Effector CD4-positive, alpha-beta T cell (primary cell): Measurements from ENCODE around the gene PLXNA2.

Experiments used
- DNase-seq: peaks from one replicate; pipeline ENCODE4 v3.0.0-alpha.2; 2020

The PLXNA2 gene

GRCh38 chr1:208007938-208008342 is 236.2 kb downstream of the PLXNA2 start:
- no peak for DNase-seq

- no peak for DNase-seq
These were observed 236.8 kb downstream of the PLXNA2 start for GRCh38 chr1:208007319-208007937.

GRCh38 chr1:208006258-208006920 is 237.8 kb downstream of the PLXNA2 start:
- DNase-seq, result no peak

GRCh38 chr1:208004851-208005250 is 239.3 kb downstream of the PLXNA2 start:
- no peak for DNase-seq

GRCh38 chr1:208003241-208003640 is 240.9 kb downstream of the PLXNA2 start:
- no peak for DNase-seq

GRCh38 chr1:208002672-208003071 is 241.5 kb downstream of the PLXNA2 start:
- no peak for DNase-seq

GRCh38 chr1:208002078-208002477 is 242.1 kb downstream of the PLXNA2 start:
- DNase-seq, result no peak

- no peak for DNase-seq
These were observed 243.7 kb downstream of the PLXNA2 start for GRCh38 chr1:208000504-208000903.

GRCh38 chr1:207999972-208000371 is 244.2 kb downstream of the PLXNA2 start:
- DNase-seq, result no peak

- DNase-seq, result no peak
These were observed 244.8 kb downstream of the PLXNA2 start for GRCh38 chr1:207999274-207999915.

GRCh38 chr1:207998691-207999090 is 245.5 kb downstream of the PLXNA2 start:
- no peak for DNase-seq

- DNase-seq, result peak; percentile 21
These were observed 246.5 kb downstream of the PLXNA2 start for GRCh38 chr1:207997486-207998268.

- DNase-seq, result no peak
These were observed 247.5 kb downstream of the PLXNA2 start for GRCh38 chr1:207996636-207997035.

- DNase-seq, result no peak
These were observed 248.6 kb downstream of the PLXNA2 start for GRCh38 chr1:207995576-207995975.

- no peak for DNase-seq
These were observed 250.4 kb downstream of the PLXNA2 start for GRCh38 chr1:207993477-207994445.

- no peak for DNase-seq
These were observed 251.4 kb downstream of the PLXNA2 start for GRCh38 chr1:207992677-207993236.

GRCh38 chr1:207991583-207992026 is 252.6 kb downstream of the PLXNA2 start:
- DNase-seq, result no peak

- DNase-seq, result no peak
These were observed 253.2 kb downstream of the PLXNA2 start for GRCh38 chr1:207990876-207991582.

GRCh38 chr1:207990455-207990854 is 253.7 kb downstream of the PLXNA2 start:
- no peak for DNase-seq

- no peak for DNase-seq
These were observed 255.6 kb downstream of the PLXNA2 start for GRCh38 chr1:207988326-207989165.
